ENCODE data around the gene ADGRG4. TPM values are rescaled to one million over a fixed set of nuclear protein-coding genes. Genes with fewer than 3 reads are reported as not detected.

Gene ADGRG4
- total and polyA plus RNA-seq, 7 donors = under 0.01 TPM; not detected in 6

GRCh38 chrX:136417806-136418205 lies 117.0 kb downstream of the ADGRG4 start:
- H3K9me3 ChIP-seq = no peaks in the 10 kb centered on the region
- TF ChIP-seq, protein P1, sequence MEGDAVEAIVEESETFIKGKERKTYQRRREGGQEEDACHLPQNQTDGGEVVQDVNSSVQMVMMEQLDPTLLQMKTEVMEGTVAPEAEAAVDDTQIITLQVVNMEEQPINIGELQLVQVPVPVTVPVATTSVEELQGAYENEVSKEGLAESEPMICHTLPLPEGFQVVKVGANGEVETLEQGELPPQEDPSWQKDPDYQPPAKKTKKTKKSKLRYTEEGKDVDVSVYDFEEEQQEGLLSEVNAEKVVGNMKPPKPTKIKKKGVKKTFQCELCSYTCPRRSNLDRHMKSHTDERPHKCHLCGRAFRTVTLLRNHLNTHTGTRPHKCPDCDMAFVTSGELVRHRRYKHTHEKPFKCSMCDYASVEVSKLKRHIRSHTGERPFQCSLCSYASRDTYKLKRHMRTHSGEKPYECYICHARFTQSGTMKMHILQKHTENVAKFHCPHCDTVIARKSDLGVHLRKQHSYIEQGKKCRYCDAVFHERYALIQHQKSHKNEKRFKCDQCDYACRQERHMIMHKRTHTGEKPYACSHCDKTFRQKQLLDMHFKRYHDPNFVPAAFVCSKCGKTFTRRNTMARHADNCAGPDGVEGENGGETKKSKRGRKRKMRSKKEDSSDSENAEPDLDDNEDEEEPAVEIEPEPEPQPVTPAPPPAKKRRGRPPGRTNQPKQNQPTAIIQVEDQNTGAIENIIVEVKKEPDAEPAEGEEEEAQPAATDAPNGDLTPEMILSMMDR (IDR thresholded peaks at IDR 0.05) = no peak
- TF ChIP-seq POLR2AphosphoS5 (IDR thresholded peaks at IDR 0.05) = no peak
- TF ChIP-seq EP300 (IDR thresholded peaks at IDR 0.05) = no peak
- no peak for TF ChIP-seq POLR2A (IDR thresholded peaks at IDR 0.05)
- H3K4me1 ChIP-seq = no peaks in the 10 kb centered on the region
- intact Hi-C loops (cut with DNase I) = no loop called here
- H3K36me3 ChIP-seq = no peaks in the 10 kb centered on the region
- no peak overlapping the region for H3K4me3 ChIP-seq
- no peak overlapping the region for H3K27ac ChIP-seq
- no peak for DNase-seq
- 76 to 90% methylated on average over 2 of the region's 2 CpGs for WGBS, 2 donors
- H3K27me3 ChIP-seq = no peaks in the 10 kb centered on the region

DNA sequence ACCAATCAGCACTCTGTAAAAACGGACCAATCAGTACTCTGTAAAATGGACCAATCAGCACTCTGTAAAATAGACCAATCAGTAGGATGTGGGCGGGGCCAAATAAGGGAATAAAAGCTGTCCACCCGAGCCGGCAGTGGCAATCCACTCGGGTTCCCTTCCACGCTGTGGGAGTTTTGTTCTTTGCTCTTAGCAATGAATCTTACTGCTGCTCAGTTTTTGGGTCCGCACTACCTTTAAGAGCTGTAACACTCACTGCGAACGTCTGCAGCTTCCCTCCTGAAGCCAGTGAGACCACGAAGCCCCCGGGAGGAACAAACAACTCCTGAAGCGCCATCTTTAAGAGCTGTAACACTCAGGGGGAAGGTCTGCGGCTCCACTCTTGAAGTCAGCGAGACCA lies 120.6 kb downstream of the ADGRG4 start:
- Histone ChIP-seq H3K9me3 (no peaks in the 10 kb centered on the region), H3K4me3 (no peak overlapping the region), H3K36me3 (no peaks in the 10 kb centered on the region), H3K27me3 (no peaks in the 10 kb centered on the region), H3K4me1 (no peaks in the 10 kb centered on the region), H3K27ac (no peak overlapping the region)
- TF ChIP-seq POLR2A (IDR thresholded peaks at IDR 0.05) (no peak), POLR2AphosphoS5 (IDR thresholded peaks at IDR 0.05) (no peak), EP300 (IDR thresholded peaks at IDR 0.05) (no peak)
- TF ChIP-seq, protein P1 (IDR thresholded peaks at IDR 0.05) = no peak
- 67 to 72% methylated on average over 14 of the region's 14 CpGs for WGBS, 2 donors
- no peak for DNase-seq
- intact Hi-C loops (cut with DNase I) = no loop called here

- intact Hi-C loops (cut with DNase I) = no loop called here
- Histone ChIP-seq H3K4me1 (no peaks in the 10 kb centered on the region), H3K27ac (no peak overlapping the region), H3K4me3 (no peak overlapping the region), H3K9me3 (no peaks in the 10 kb centered on the region), H3K36me3 (no peaks in the 10 kb centered on the region), H3K27me3 (no peaks in the 10 kb centered on the region)
- no peak for DNase-seq
- WGBS, 2 donors = 28 to 59% methylated on average over 2 of the region's 2 CpGs
- TF ChIP-seq POLR2AphosphoS5 (IDR thresholded peaks at IDR 0.05) = no peak
- TF ChIP-seq, protein P1 (IDR thresholded peaks at IDR 0.05) = no peak
- TF ChIP-seq EP300 (IDR thresholded peaks at IDR 0.05) = no peak
- no peak for TF ChIP-seq POLR2A (IDR thresholded peaks at IDR 0.05)
These were observed 123.0 kb downstream of the ADGRG4 start for GRCh38 chrX:136423724-136424123.

GRCh38 chrX:136425996-136426395 lies 125.2 kb downstream of the ADGRG4 start:
- Histone ChIP-seq H3K27me3 (no peaks in the 10 kb centered on the region), H3K4me1 (no peaks in the 10 kb centered on the region), H3K27ac (no peak overlapping the region), H3K36me3 (no peaks in the 10 kb centered on the region), H3K4me3 (no peak overlapping the region), H3K9me3 (no peaks in the 10 kb centered on the region)
- TF ChIP-seq, protein P1 (IDR thresholded peaks at IDR 0.05) = no peak
- TF ChIP-seq POLR2A (IDR thresholded peaks at IDR 0.05) = no peak
- no peak for TF ChIP-seq POLR2AphosphoS5 (IDR thresholded peaks at IDR 0.05)
- TF ChIP-seq EP300 (IDR thresholded peaks at IDR 0.05) = no peak
- intact Hi-C loops (cut with DNase I) = no loop called here
- WGBS, 2 donors = 32 to 71% methylated on average over 2 of the region's 2 CpGs
- DNase-seq = no peak

DNA sequence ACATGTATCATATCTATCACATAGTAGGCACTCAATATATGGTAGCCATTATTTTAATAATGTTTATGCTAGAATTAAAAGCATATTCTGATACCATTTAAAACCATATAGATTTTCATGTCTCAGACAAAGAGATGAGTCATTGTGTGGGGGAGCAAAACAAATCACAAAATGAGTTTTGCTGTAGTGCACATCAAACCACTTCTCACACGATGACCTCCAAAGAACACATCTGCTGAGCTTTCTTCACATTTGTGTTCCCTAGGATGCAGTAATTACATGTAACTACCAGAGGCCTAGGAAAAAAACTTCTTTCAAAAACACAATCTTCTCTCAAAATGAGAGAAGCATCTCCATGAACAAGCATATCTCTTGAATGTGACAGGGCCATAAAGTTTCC lies 130.9 kb downstream of the ADGRG4 start:
- Histone ChIP-seq H3K27me3 (no peaks in the 10 kb centered on the region), H3K4me3 (no peak overlapping the region), H3K27ac (no peak overlapping the region), H3K36me3 (no peaks in the 10 kb centered on the region), H3K9me3 (no peaks in the 10 kb centered on the region), H3K4me1 (no peaks in the 10 kb centered on the region)
- no peak for DNase-seq
- TF ChIP-seq POLR2A (IDR thresholded peaks at IDR 0.05) = no peak
- TF ChIP-seq, protein P1 (IDR thresholded peaks at IDR 0.05) = no peak
- TF ChIP-seq POLR2AphosphoS5 (IDR thresholded peaks at IDR 0.05) = no peak
- no peak for TF ChIP-seq EP300 (IDR thresholded peaks at IDR 0.05)
- 69 to 75% methylated on average over 1 of the region's 1 CpG for WGBS, 2 donors
- intact Hi-C loops (cut with DNase I) = no loop called here
